C4-2B (cell line): Measurements from ENCODE around the gene DGKD.

Experiments
- ZFX ChIP-seq: fragments of 450-650 bp; IDR thresholded peaks from 2 replicates; pipeline ENCODE4 v1.6.1; 2017
- TF ChIP-seq, protein P1 (sequence below): fragments of 450-650 bp; conservative IDR thresholded peaks from 2 replicates; pipeline ENCODE4 v1.5.1; 2017; ENCODE audit warnings: mild to moderate bottlenecking

DNA sequence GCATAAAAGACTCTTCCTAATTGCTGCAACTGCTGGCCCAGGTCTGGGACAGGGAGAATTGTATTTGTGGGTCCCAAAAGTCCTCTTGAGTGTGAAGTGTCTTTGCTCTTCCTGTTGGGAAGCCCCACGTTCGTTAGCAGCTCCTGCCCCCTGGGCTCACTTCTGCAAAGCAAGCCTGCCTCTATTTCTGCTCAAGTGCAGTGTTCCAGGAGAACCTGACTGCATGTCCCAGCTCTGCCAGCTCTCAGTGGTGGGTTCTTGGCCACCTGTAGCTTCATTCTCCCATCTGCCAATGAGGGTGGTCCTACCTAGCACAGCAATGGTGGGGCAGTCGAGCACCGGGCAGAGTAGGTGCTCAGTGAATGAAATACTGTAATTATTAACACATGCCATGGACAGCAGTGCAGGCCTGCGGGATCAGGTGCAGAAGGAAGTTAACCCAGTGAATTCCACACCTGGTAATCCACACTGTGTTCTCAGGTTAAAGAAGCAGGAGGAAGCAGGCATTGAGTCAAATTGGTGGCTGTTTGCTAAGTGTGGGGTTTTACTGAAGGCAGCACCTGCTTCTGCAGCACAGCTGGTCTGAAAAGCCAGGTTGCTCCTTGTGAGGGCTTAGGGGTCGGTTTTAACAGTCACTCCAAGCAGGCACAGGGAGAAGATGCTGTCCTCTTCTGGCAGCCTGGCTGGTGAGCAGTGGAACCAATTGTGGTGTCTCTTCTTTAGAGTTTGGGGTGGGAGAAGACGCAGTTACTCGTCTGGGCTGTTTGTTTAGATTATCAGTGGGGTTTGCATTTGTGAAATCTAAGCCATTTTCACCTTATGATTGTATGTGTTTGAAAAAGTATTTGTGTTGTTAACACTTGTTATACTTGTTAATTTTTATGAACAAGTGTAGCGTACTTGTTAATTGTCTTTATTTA lies 54.3 kb downstream of the DGKD start:
- TF ChIP-seq, protein P1, sequence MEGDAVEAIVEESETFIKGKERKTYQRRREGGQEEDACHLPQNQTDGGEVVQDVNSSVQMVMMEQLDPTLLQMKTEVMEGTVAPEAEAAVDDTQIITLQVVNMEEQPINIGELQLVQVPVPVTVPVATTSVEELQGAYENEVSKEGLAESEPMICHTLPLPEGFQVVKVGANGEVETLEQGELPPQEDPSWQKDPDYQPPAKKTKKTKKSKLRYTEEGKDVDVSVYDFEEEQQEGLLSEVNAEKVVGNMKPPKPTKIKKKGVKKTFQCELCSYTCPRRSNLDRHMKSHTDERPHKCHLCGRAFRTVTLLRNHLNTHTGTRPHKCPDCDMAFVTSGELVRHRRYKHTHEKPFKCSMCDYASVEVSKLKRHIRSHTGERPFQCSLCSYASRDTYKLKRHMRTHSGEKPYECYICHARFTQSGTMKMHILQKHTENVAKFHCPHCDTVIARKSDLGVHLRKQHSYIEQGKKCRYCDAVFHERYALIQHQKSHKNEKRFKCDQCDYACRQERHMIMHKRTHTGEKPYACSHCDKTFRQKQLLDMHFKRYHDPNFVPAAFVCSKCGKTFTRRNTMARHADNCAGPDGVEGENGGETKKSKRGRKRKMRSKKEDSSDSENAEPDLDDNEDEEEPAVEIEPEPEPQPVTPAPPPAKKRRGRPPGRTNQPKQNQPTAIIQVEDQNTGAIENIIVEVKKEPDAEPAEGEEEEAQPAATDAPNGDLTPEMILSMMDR: no peak
- no peak for TF ChIP-seq ZFX
